ENCODE data around the gene GABBR1. TPM values are rescaled to one million over a fixed set of nuclear protein-coding genes. Genes with fewer than 3 reads are reported as not detected.

The GABBR1 gene
- total RNA-seq: 10 to 100 TPM; 26.1 to 49.2 (median 48.4) TPM

DNA sequence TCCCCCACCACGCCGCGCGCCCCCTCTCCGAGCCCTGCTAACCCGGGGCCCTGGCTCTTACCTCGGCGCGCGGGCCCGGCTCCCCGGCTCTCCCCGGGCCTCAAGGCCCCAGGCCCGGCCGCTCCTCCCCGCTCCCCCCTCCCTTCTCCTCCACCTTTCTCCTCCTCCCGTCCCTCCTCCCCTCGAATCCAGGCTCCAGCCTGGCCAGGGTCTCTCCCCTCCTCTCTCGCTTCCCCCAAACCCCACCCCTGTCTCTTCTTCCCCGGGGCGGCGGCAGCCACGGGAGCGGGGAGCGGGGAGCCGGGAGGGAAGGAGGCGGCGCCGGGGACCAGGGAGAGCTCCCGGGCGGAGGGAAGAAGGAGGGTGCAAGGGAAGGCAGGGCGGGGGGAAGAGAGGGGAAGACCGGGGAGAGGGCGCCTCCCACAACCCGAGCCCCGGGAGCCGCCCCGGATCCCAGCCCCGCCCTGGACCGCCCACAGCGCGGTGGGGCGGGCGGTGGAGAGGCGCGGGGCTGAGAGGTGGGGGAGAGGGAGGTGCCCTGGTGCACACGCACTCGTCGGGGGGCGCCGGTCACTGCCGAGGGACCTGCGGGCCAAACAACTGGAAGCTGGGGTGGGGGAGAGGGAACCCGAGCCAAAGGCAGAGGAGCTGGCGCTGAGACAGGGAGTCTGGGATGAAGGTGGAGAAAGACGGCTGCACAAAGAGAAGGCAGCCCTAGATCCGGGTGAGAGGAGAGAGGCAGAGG lies at the start of gene GABBR1:
Gene GABBR1, minus strand, starts transcription at position 395 of the 745 bp plus-strand sequence. CDS start 798 bp downstream, outside the sequence.
- peaks cover 6 to 11% of the 10 kb centered on the region in 2 donors for H3K4me1 ChIP-seq
- DNase-seq (ENCODE audit: low spot score in 2 of 2): peak; percentile 87 to 89
- H3K9me3 ChIP-seq: no peaks in the 10 kb centered on the region
- H3K27ac ChIP-seq: peak within 1 kb of the TSS; percentile 85 to 94
- H3K36me3 ChIP-seq: no peaks in the 10 kb centered on the region
- peak within 1 kb of the TSS; percentile 65 to 94 (median 86) for H3K4me3 ChIP-seq
- intact Hi-C loops (cut with DNase I; ENCODE audit: low total_unique reads): no loop called here
- H3K27me3 ChIP-seq: no peaks in the 10 kb centered on the region
- peak; percentile 13 for TF ChIP-seq POLR2A (IDR thresholded peaks at IDR 0.05)
- TF ChIP-seq, protein P1, sequence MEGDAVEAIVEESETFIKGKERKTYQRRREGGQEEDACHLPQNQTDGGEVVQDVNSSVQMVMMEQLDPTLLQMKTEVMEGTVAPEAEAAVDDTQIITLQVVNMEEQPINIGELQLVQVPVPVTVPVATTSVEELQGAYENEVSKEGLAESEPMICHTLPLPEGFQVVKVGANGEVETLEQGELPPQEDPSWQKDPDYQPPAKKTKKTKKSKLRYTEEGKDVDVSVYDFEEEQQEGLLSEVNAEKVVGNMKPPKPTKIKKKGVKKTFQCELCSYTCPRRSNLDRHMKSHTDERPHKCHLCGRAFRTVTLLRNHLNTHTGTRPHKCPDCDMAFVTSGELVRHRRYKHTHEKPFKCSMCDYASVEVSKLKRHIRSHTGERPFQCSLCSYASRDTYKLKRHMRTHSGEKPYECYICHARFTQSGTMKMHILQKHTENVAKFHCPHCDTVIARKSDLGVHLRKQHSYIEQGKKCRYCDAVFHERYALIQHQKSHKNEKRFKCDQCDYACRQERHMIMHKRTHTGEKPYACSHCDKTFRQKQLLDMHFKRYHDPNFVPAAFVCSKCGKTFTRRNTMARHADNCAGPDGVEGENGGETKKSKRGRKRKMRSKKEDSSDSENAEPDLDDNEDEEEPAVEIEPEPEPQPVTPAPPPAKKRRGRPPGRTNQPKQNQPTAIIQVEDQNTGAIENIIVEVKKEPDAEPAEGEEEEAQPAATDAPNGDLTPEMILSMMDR (IDR thresholded peaks at IDR 0.05): no peak
- peak in 2 of 3 donors; percentile 42 to 70 for TF ChIP-seq POLR2AphosphoS5 (IDR thresholded peaks at IDR 0.05)

DNA sequence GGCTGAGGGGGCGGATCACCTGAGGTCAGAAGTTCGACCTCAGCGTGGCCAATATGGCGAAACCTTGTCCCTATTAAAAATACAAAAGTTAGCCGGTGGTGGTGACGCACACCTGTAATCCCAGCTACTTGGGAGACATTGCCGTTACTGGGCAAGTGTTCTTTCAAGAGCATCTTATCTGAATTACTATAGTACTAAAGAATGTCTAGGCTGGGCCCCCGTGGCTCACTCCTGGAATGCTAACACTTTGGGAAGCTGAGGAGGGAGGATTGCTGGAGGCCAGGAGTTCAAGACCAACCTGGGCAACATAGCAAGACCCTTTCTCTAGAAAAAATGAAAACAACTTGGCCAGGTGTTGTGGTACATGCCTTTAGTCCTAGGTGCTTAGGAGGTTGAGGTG lies 48.8 kb upstream of the GABBR1 start:
- Histone ChIP-seq H3K9me3 (no peaks in the 10 kb centered on the region), H3K36me3 (no peaks in the 10 kb centered on the region), H3K27ac (no peak overlapping the region), H3K4me1 (no peaks in the 10 kb centered on the region), H3K27me3 (no peaks in the 10 kb centered on the region), H3K4me3 (no peak overlapping the region)
- DNase-seq (ENCODE audit: low spot score in 2 of 2): no peak
- TF ChIP-seq, protein P1 (IDR thresholded peaks at IDR 0.05): no peak
- TF ChIP-seq POLR2AphosphoS5 (IDR thresholded peaks at IDR 0.05): no peak
- TF ChIP-seq POLR2A (IDR thresholded peaks at IDR 0.05): no peak
- intact Hi-C loops (cut with DNase I; ENCODE audit: low total_unique reads): no loop called here

DNA sequence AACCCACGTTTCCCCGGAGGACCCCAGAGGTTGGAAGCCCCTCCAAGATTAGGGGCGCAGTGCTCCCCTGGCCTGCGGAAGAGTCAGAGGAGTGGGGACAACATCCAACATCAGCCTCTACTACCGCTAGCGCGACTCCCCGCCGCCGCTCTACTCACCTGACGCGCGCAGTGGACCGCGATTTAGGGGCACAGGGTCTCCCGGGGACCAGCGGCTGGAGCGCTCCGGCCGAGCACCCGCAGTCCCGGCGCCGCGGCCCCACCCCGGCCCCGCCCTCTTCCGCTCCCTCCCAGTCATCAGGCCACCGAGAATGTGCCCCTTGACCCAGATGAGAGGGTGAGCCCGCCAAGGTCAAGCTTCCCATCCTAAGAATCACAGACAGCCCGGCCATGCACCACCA lies 47.9 kb upstream of the GABBR1 start, which contains the start of gene ZFP57:
Gene ZFP57, minus strand, starts transcription at position 249 of the 400 bp plus-strand sequence. CDS start 4,149 bp downstream, outside the sequence.
- intact Hi-C loops (cut with DNase I; ENCODE audit: low total_unique reads): no loop called here
- Histone ChIP-seq H3K9me3 (no peaks in the 10 kb centered on the region), H3K27ac (peak within 1 kb of the TSS in 1 of 2 donors; percentile 69), H3K27me3 (no peaks in the 10 kb centered on the region), H3K4me3 (peak within 1 kb of the TSS in 1 of 3 donors; percentile 54), H3K36me3 (no peaks in the 10 kb centered on the region), H3K4me1 (no peaks in the 10 kb centered on the region)
- no peak for DNase-seq (ENCODE audit: low spot score in 2 of 2)
- TF ChIP-seq POLR2AphosphoS5 (IDR thresholded peaks at IDR 0.05): no peak
- no peak for TF ChIP-seq POLR2A (IDR thresholded peaks at IDR 0.05)
- TF ChIP-seq, protein P1 (IDR thresholded peaks at IDR 0.05): no peak

DNA sequence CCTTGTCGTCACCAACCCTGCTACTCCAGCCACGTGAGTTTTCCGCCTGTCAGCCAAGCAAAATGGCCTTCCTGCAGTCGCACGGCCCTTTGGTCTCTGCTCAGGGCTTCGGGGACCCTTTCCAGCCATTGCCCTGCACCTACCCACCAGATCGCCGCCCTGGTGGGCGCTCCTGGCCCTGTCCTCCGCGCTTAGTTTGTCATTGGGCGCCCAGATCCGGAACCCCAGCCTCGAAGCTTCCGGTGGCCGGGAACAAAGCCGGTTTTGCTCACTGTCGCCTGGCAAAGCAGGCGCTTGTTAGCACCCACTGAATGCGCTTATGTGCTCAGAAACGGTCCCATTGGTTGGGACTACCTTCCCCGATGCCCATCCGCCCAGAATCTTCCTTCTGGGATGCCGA lies 47.4 kb upstream of the GABBR1 start:
- no peaks in the 10 kb centered on the region for H3K4me1 ChIP-seq
- no peaks in the 10 kb centered on the region for H3K36me3 ChIP-seq
- intact Hi-C loops (cut with DNase I; ENCODE audit: low total_unique reads): no loop called here
- TF ChIP-seq, protein P1 (IDR thresholded peaks at IDR 0.05): no peak
- TF ChIP-seq POLR2AphosphoS5 (IDR thresholded peaks at IDR 0.05): no peak
- TF ChIP-seq POLR2A (IDR thresholded peaks at IDR 0.05): no peak
- peak overlapping the region in 1 of 2 donors; percentile 69 for H3K27ac ChIP-seq
- peak overlapping the region in 1 of 3 donors; percentile 54 for H3K4me3 ChIP-seq
- no peak for DNase-seq (ENCODE audit: low spot score in 2 of 2)
- H3K27me3 ChIP-seq: no peaks in the 10 kb centered on the region
- no peaks in the 10 kb centered on the region for H3K9me3 ChIP-seq

DNA sequence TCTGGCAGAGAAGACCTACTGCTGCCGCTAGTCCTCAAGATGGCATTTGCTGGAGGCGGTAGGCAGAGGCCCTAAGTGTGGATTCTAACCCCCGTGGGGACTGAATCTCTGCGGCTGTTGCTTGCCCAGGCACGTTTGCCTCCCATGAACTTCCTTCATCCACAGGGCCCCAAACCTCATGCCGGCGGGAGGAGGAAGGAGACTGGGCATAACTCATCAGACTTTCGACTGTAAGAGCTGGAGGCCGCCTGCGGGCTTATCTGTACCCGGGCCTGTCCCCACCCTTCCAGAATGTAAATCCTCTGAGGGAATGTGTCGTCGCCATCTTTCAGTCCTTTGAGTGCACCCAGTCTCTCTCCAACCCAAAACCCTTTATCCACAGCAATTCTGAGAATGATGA lies 47.0 kb upstream of the GABBR1 start:
- no peaks in the 10 kb centered on the region for H3K4me1 ChIP-seq
- H3K27me3 ChIP-seq: no peaks in the 10 kb centered on the region
- H3K9me3 ChIP-seq: no peaks in the 10 kb centered on the region
- peak overlapping the region in 1 of 3 donors; percentile 54 for H3K4me3 ChIP-seq
- no peak for DNase-seq (ENCODE audit: low spot score in 2 of 2)
- no peaks in the 10 kb centered on the region for H3K36me3 ChIP-seq
- peak overlapping the region in 1 of 2 donors; percentile 69 for H3K27ac ChIP-seq
- TF ChIP-seq POLR2A (IDR thresholded peaks at IDR 0.05): no peak
- TF ChIP-seq POLR2AphosphoS5 (IDR thresholded peaks at IDR 0.05): no peak
- TF ChIP-seq, protein P1 (IDR thresholded peaks at IDR 0.05): no peak
- intact Hi-C loops (cut with DNase I; ENCODE audit: low total_unique reads): no loop called here

All from breast epithelium (tissue), 4 donors.